GM12892 (cell line): ENCODE data around the gene PGBD4.

ENCODE experiments used
- POLR2A ChIP-seq: IDR thresholded peaks from 2 replicates; pipeline ENCODE4 v1.6.1; 2011; ENCODE audit warnings: low read depth, low read length, control low read depth
- POLR2AphosphoS5 ChIP-seq: IDR thresholded peaks from 2 replicates; pipeline ENCODE4 v1.6.1; 2011; ENCODE audit warnings: low read depth, low read length, control low read depth

- TF ChIP-seq POLR2AphosphoS5 (no peak), POLR2A (no peak)
Observed at GRCh38 chr15:34065941-34066340, 35.9 kb upstream of the PGBD4 start.
